GM21619 (cell line): Measurements from ENCODE around the gene ATF4.
A peak's percentile ranks its signal among the peaks of the same experiment; 100 is the strongest.

Experiments used
- ATAC-seq: cut with Tn5 transposase; IDR thresholded peaks from one replicate; pipeline ENCODE4 v1.9.1; 2021; ENCODE audit not compliant: unreplicated experiment

Gene ATF4

DNA sequence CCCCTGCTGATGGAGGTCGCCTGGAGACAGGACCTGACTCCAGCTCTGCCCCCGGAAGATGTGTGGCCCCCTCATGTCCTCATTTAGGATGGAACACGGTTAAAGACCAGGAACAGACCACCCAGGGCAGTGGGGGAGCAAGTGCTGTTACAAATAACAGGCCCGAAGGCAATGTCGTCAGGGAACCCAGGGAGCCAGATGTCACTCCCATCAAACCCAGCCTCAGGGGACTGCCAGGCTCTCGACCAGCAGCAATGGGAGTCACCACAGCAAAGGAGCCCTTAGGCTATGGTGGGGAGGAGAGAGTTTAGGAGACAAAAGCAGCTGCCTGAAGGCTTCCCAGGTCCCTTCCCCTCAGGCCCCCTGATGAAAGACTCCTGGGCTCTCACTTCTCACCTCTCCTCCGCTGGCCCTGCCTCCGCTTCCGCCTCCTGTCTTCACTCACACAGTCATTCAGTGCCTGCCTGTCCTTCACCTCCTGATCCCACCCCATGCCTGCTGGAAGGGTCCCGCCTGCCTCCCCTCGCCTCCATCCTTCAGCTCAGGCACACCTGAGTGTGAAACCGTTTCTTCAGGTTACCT lies 7.8 kb downstream of the ATF4 start:
- no peak for ATAC-seq

DNA sequence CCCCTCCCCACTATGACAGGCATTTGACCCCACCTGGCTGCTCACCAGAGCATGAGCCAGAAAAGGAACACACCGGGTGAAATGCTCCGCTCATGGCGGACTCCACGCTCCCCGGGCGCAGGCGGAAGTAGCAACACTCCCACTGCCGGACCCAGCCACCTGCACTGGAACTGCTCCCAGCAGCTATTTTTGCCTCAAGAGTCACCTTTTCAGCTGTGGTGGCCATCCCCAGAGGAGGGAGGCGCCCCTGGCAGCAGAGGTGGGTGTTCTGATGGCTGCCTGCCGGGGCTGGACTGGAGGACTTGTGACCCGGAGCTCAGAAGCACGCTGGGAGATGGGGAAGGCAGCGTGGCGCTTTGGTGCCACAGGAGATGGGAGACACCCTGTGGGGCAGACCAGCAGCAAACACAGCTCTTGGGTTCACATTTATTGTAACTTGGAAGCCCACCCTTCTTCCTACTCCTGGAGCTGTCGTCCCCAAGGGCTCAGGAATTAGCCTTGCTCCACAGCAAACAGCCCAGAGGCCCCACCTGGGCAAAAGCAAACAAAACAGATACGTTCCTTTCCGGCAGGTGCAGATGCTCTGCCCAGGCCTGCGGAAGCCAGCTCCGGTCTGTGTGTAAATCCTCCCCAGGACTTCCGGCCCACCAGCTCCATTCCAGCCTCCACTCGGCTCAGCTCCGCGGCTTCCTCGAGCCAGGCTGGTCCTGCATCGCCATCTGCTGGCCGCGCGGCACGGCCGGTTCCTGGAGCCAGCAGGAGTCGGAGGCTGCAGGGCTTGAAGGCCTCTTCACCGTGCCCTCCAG lies 8.5 kb downstream of the ATF4 start:
- ATAC-seq = peak; percentile 28

DNA sequence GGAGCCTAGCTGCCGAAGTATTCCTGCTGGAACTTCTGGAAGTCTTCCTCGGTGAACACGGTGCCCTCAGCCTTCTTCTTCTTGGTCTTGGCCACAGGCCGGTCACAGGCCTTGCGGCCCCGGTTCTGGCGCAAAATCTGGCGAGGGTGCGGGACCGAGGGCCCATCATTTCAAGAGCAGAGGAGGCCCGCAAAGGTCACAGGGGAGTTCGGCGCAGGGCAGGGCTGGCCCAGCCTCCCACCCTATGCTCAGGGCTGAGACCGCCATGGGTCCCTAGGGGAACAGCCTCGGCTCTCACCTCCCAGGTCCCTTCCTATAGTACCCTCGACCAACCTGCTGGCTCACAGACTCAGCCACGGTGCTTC lies 9.1 kb downstream of the ATF4 start:
- ATAC-seq = no peak

DNA sequence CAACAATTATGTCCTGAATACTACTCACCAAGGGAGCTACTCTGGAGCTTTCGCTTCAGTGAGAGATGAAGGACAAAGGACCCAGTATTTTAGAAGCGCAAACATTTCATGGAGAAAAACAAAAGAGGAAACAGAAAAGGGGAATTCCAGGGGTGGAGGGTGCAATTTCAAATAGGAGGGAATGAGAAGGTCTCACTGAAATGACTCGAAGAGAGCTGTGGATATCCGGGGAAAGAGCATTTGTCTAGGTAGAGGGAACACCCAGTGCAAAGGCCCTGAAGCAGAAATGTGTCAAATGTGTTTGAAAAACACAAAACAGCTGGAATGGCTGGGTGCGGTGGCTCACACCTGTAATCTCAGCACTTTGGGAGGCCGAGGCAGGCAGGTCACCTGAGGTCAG lies 9.8 kb downstream of the ATF4 start:
- ATAC-seq = no peak

DNA sequence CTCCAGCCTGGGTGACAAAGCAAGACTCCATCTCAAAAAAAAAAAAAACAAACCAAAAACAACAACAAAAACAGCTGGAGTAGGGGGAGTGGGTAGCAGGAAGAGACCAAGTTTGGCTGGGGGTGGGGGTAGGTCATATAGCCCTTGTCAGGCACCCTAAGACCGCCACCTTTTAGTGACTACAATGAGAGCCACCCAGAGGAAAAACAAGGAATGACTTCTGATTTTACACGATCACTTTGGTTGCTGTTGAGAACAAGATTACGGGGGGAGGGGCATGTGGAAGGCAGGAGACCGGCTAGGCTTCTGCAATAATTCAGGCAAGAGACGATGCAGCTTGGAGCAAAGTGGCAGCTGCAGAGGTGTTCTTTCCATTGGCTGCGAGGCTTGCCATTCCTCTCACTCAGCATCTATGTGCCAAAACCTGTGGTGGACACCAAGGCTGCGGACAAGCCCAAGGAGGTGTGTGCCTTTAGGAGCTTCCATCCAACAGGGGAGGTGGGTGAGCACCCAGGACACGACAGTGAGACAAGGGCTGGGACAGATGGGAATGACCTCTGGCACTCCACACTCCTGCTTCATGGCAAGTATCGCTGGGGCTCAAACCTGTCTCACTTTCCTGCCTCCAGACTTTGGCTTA lies 10.4 kb downstream of the ATF4 start:
- no peak for ATAC-seq

DNA sequence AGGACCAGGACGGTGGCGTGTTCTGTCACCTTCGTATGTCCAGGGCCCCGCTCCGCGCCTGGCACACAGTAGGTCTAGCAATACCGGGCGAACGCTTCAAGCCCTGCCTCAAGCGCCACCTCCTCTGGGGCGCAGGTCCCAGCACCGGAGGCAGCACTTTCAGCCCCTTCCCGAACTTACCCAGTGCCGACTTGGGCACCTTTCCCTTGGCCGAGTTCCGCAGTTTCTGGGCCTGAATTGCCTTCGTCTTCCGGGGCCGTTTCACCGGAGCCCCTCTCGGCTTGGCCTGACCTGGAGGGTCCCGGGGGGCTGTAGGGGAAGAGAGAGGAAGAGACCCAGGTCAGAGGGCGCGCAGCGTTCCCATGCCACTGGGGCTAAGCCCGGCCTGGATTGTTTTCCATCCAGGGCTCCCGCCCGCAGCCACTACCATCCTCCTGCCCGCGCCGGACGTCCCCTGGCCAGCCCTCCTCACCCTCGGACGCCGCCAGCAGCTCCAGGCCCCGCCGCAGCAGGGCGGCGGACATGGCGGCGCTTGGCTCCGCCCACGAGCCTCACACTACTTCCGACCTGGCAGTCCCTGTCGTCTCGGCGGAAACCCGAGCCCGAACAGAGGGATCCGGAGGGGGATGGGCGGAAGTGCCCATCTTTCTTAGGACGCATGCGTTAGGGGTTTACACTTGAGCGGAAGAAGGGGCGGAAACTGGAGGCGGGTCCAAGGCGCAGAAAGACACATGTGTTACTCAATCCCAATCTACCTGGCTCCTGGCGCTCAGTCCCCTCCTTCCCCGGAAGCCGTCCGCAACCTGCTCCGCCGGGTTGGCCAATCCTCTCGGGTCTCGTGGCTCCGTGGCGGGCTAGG lies 12.1 kb downstream of the ATF4 start, which contains the start of gene RPS19BP1:
RPS19BP1 (minus strand) TSS at position 534 of the 859 bp plus-strand sequence; CDS start at position 524, 10 bp downstream.
- peak; percentile 74 for ATAC-seq

DNA sequence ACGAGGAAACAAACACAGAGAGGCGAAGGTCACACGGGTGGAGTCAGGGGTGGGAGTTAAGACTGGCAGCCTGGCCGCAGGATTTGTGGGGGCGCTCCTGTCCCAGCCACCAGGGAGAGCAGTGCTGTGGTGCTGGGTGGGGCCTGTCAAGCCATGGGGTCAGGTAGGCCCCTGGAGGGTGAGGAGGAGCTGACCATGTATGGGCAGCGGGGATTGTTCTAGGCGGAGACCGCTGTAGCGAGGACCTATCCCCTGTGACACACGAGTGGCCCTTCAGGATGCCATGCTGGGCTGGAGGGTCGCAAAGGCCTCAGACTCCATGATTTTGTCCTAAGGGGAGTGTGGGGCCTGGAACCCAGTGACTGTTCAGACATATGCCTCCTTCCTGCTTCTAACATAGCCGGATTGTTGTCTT lies 13.7 kb downstream of the ATF4 start:
- no peak for ATAC-seq

DNA sequence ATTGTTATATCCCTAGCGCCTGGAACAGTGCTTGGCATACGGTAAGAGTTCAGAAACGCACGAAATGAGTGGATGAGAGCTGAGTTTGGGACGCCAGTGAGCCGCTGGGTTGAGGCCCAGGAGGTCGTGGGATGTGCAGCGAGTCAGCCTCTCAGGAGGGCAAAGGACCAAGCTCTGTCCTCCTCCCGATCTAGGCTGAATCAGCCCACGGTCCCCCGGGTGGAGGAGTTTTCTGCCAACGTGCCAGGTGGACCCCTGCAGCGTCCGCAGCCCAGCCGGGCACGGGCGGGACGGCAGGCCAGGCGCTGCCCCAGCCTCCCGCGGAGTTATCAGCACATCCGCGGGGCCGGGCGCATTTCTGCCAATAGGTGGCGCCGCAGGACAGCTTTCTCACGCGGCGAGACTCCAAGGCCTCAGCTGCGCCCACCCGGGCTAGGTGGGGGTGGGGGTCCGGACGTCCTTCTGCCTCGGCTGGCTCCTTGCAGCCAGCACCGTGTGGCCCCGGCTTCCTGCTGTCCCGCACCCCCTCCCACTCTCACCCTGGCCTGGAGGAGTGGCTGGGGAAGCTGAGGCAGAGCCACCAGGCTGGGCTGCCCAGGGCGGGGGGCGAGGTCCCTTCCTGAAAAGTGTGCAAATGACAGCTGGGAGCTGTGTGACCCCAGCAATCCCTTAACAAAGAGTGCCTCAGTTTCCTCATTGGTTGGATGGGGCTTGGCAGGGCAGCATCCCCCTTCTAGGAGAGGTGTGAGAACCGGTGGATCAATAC lies 14.4 kb downstream of the ATF4 start:
- no peak for ATAC-seq

DNA sequence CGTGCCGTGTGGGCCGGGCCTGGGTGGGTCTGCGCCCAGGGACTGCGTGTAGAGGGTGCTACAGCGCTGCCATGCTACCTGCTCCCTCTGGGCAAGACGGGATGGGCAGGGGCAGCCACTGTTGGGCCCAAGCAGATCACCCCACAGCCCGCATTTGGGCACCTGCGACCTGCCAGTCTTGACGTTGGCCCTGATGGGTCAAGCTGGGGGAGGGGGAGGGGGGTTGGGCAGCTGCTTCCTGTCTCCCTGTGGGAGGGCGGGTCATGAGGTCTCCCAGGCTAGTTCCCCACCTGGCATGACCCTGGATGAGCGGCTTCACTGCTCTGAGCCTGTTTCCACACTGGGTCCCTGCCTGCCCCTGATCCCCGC lies 15.0 kb downstream of the ATF4 start:
- ATAC-seq = no peak

DNA sequence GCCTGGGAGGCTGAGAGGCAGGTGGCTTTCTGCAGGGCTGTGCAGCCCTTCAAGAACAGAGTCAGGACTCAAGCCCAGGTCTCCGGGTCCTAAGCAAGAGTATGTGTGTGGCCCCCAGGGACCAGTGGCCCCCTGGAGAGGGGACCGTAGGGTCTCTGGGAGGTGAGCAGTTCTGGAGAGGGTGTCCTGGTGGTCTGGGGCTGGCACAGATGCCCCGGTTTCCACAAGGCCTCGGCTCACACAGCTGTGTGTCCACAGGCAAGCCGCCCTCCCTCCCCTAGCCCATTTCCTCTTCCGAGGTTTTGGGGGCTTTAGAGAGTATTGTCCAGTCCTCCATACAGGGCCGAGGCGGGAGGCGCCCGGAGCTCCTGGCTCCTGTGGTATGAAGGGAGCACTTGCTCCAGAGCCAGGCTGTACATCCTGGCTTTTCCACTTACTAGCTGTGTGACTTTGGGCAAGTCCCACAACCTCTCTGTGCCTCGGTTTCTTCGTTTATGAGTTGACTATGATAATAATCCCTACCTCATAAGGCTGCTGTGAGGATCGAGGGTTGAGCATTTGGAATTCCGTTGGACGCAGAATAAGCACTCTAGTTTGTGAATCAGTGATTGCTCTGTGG lies 15.6 kb downstream of the ATF4 start:
- no peak for ATAC-seq

DNA sequence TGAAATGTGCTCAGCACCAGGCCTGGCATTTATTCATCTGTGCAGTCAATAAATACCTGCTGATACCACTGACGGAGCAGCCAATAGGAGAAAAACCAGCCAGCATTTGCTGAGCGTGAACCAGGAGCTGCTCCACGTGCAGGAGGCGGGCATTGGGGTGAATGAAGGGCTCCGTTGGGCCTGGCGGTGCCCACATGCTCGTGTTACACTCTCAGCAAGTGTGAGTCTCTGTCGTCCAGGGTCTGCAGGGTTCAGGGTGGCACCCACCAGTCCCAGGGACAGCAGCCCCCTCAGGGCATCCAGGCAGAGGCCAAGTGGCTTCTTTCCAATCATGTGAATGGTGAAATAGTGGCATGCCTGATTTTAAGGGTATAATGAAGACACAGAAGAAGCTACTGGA lies 16.3 kb downstream of the ATF4 start:
- ATAC-seq = no peak

DNA sequence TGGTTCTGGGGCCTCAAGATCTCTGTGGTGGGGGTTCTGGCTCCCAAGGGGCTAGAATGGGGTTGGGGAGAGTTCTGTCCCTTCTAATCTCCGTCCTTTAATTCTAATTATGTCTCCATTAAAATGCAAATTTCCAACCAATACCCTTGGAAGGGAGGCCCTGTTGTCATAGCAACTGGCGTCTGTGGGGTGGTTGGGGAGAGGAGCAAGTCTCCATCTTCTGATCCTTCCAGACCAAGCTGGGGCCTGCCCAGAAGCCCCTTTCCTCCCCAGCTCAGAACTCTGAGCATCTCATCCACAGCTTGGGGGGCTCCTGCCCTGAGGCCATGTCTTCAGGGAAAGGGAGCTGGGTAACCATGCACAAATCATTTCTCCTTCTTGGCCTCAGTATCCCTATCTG lies 17.6 kb downstream of the ATF4 start:
- ATAC-seq = no peak

DNA sequence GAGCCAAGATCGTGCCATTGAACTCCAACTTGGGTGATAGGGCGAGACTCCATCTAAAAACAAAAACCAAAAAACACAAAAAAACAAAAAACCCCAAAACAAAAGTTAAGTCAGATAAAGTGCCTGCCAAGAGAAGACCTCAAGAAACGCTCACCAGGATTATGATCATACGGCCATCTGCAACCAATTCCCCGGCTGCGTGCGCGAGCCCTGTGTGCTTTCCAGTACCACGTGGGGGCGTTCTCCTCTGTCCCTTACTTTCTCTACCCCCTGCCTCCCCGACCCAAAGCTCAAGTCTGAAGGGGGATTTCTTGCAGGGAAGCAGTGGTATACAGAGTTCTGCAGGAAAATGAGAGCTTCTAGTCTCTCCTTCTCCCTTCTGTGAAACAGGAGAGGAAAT lies 22.7 kb downstream of the ATF4 start:
- no peak for ATAC-seq

DNA sequence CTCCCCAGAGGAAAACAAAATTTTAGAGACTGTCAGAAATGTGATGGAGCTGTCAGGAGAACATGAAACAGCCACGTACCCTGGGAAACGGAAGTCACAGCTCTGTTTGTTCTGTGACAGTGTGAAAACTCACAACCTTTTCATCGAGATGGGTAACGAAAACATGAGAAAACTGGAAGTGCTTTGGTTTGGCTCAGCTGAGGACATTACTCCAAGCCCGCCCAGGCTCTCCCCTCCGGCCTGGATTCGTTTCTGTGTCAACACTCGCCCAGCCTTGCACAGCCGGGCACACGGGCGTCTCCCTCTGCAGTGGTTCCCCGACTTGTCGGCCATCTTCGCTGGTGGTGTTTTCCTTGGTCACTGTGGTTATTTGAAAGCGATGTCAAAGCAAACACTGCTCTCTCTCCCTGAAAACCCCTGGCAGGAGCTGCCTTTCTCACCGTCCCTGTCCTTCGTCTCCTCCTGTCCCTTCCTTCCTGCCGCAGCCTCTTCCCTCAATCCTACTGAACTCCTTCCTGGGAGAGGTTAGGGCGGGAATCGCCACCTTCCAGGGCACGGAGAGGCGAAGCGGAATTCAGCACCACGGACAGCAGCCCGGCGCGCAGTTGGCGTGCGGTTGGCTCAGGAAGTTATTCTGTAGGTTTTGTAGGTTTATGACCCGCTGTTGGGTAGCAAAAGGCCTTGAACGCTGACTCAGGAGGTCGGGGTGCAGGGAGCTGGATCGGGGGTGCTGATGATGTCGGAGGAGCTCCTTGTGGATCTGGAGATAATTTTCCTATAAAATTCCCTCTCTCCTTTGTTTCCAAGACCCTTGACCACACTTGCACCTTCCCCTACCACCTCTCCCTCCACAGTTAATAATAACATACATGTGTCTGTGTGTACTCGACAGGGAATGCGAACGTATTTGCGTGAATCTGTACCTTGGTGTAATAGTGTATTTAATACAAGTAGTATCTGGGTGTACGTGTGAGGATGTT lies 25.3 kb downstream of the ATF4 start:
- ATAC-seq = no peak

DNA sequence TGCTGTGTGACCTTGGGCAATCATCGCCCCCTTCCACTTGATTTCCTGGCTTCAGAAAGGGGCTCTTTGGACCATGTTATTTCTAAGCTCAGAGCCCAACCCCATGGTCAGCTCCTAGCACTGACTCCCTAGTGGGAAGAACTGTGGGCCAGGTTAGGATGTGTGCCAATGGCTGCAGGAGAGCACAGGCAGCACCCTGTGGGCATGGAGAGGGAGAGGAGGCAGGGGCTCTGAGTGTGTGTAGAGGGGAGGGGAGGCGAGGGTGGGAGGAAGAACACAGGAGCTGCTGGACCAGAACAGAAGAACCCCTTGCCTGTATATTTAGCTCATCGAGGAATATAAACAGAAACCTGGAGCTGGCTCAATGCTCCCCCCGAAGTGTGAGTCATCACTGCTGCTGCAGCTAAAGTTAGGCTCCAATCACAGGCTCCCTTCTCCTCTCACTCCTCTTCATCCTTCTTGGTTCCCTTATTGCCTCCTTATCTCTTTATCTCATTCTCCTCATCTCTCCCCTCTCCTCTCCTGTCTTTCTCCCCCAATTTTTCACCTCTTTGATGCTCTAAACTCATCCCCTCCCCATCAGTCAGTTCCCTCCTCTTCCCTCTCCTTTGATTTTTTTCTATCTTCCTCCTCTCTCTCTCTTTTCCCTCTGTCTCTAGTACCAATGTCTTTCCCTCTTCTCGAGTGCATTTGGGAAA lies 26.7 kb downstream of the ATF4 start:
- ATAC-seq = no peak

DNA sequence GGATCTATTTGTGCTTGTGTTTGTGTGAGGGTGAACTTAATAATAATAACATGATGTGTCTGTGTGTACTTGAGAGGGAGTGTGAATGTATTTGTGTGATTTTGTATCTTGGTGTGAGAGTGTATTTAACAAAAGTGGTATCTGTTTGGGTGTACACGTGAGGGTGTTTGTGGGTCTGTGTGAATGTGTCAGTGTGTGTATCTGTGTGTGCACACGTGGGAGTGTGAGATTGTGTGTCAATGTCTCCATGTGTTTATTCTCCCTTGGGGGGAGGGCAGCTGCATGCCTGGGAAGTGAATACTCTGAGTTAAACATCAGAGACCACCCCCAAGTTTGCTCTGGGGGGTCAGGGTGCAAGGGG lies 27.2 kb downstream of the ATF4 start:
- no peak for ATAC-seq

DNA sequence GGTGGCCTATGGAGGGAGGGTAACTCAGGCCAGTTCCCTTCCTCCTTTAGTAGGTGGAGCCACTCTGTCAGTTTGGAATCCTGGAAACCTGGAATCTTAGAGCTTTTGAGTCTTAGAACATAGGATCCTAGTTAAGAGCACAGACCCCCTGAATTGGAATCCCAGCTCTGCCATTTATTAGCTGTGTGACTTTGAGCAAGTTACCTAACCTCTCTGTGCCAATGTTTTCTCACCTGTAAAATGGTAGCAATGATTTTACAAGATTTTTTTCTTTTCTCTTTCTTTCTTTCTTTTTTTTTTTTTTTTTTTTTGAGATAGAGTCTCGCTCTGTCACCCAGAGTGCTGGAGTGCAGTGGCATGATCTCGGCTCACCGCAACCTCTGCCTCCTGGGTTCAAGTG lies 33.1 kb downstream of the ATF4 start:
- no peak for ATAC-seq

DNA sequence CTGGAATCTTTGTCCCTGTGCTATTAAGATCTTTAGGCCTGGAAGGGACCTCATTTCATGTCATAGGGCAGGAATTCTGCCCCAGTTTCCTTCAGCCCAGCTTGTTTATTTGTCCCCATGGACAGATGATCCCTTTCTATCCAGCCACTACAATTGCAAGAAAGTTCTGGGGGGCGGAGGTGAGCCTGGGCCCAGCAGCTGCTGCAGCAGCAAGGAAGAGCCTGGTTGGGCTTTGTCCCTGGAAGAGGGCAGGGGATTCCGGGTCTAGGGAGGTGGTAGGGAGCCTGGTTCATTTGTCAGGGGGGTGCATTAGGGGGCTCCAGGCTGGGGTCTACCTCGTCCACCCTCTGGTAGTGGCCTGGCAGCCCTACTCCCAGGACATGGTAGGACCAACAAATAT lies 33.8 kb downstream of the ATF4 start:
- no peak for ATAC-seq
